ENCODE data around the gene DNER.

The DNER gene

DNA sequence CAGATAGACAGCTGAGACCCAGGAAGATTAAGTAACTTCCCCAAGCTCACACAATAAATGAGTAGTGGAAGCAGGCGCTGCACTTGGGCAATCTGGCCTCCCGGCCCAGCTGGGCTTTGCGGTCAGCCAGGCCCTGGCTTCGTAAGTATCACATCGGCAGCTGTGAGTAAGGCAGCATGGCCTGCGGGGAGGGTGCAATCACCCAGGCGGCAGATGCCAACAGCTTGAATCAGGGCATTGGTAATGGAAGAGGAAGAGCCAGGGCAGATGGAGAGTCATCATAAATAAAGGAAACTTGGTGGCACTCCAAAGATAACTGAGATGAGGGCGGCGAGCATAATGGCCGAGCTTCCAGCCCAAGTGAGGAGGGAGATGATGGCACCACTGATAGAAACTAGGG lies 225.3 kb downstream of the DNER start:
- TF ChIP-seq ZNF274 (IDR thresholded peaks at IDR 0.05; ENCODE audit: low read depth, low read length) (no peak), YY1 (IDR thresholded peaks at IDR 0.05; ENCODE audit: insufficient read depth, insufficient read length) (no peak), SUZ12 (IDR thresholded peaks at IDR 0.05; ENCODE audit: extremely low read depth, insufficient read depth, insufficient read length) (no peak)
- no peak overlapping the region for H3K9ac ChIP-seq (ENCODE audit: insufficient read length, low read depth)
- peaks cover 2% of the 10 kb centered on the region for H3K4me1 ChIP-seq (ENCODE audit: insufficient read depth, insufficient read length)
- H3K4me3 ChIP-seq (ENCODE audit: insufficient read length, low read depth) = no peak overlapping the region
- H3K9me3 ChIP-seq (ENCODE audit: insufficient read depth, low read length) = peaks cover 10% of the 10 kb centered on the region
- H3K27me3 ChIP-seq (ENCODE audit: insufficient read depth, insufficient read length) = no peaks in the 10 kb centered on the region
- H3K36me3 ChIP-seq (ENCODE audit: insufficient read depth, insufficient read length, low read length) = no peaks in the 10 kb centered on the region
- DNase-seq (ENCODE audit: low read depth, low spot score) = no peak

DNA sequence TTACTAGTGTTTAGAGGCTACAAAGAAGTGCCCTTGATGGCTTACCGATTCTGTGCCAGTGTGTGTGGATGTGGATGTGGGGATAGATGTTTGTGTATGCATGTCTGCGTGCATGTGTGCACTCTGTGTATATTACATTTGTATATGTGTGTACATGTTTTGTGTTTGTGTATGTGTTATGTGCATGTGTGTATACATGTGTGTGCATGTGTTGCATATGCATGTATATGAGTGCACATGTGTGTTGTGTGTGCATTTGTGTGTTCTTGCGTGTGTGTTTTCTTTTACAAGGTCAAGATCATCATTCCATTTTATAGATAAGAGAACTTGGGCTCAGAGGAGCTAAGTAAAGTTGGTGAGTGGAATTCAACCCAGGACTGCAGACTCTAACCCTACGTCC lies 226.1 kb downstream of the DNER start:
- H3K36me3 ChIP-seq (ENCODE audit: insufficient read depth, insufficient read length, low read length) = no peaks in the 10 kb centered on the region
- no peak overlapping the region for H3K9ac ChIP-seq (ENCODE audit: insufficient read length, low read depth)
- H3K9me3 ChIP-seq (ENCODE audit: insufficient read depth, low read length) = peaks cover 10% of the 10 kb centered on the region
- H3K4me1 ChIP-seq (ENCODE audit: insufficient read depth, insufficient read length) = peaks cover 2% of the 10 kb centered on the region
- no peak overlapping the region for H3K4me3 ChIP-seq (ENCODE audit: insufficient read length, low read depth)
- H3K27me3 ChIP-seq (ENCODE audit: insufficient read depth, insufficient read length) = no peaks in the 10 kb centered on the region
- no peak for DNase-seq (ENCODE audit: low read depth, low spot score)
- TF ChIP-seq SUZ12 (IDR thresholded peaks at IDR 0.05; ENCODE audit: extremely low read depth, insufficient read depth, insufficient read length) (no peak), YY1 (IDR thresholded peaks at IDR 0.05; ENCODE audit: insufficient read depth, insufficient read length) (no peak), ZNF274 (IDR thresholded peaks at IDR 0.05; ENCODE audit: low read depth, low read length) (no peak)

DNA sequence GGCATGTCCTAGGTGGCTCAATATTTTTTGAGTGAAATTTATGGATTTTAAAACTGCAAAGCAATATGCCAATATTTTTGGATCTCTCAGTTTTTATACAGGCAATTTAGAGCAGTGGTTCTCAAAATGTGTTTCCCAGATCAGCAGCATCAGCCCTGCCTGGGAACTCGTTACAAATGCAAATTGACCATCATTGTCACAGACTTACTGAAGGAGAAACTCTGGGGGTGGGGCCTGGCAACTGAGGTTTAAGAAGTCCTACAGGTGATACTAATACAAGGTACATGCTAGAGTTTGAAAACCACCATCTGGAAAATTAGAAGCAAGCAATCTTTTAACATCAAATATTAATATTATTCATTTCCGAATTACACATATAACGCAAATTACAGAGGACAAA lies 227.7 kb downstream of the DNER start:
- no peaks in the 10 kb centered on the region for H3K27me3 ChIP-seq (ENCODE audit: insufficient read depth, insufficient read length)
- no peak overlapping the region for H3K9ac ChIP-seq (ENCODE audit: insufficient read length, low read depth)
- H3K9me3 ChIP-seq (ENCODE audit: insufficient read depth, low read length) = peaks cover 10% of the 10 kb centered on the region
- H3K4me3 ChIP-seq (ENCODE audit: insufficient read length, low read depth) = no peak overlapping the region
- H3K4me1 ChIP-seq (ENCODE audit: insufficient read depth, insufficient read length) = peaks cover 2% of the 10 kb centered on the region
- DNase-seq (ENCODE audit: low read depth, low spot score) = peak; percentile 68
- H3K36me3 ChIP-seq (ENCODE audit: insufficient read depth, insufficient read length, low read length) = no peaks in the 10 kb centered on the region
- TF ChIP-seq ZNF274 (IDR thresholded peaks at IDR 0.05; ENCODE audit: low read depth, low read length) (no peak), SUZ12 (IDR thresholded peaks at IDR 0.05; ENCODE audit: extremely low read depth, insufficient read depth, insufficient read length) (no peak), YY1 (IDR thresholded peaks at IDR 0.05; ENCODE audit: insufficient read depth, insufficient read length) (no peak)

DNA sequence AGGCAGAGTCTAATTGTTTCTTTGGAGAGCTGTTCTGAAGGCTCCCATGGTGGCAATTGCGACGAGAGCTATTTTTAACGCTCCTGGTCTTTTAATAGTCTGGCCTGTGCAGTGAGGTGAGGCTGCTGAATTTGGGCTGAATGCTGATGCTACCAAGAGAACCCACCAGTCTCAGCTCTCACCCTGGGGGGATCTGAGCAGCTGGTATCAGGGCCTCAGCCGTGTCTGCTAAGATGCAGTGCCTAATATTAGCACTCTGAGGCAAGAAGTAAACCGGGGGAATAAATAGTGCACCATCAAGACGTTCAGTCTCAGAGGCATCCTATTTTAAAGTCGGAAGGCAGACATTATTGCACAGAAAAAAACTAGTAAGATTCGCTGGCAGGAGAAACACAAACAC lies 228.5 kb downstream of the DNER start:
- no peaks in the 10 kb centered on the region for H3K36me3 ChIP-seq (ENCODE audit: insufficient read depth, insufficient read length, low read length)
- H3K27me3 ChIP-seq (ENCODE audit: insufficient read depth, insufficient read length) = no peaks in the 10 kb centered on the region
- H3K4me3 ChIP-seq (ENCODE audit: insufficient read length, low read depth) = no peak overlapping the region
- DNase-seq (ENCODE audit: low read depth, low spot score) = no peak
- peaks cover 2% of the 10 kb centered on the region for H3K4me1 ChIP-seq (ENCODE audit: insufficient read depth, insufficient read length)
- TF ChIP-seq ZNF274 (IDR thresholded peaks at IDR 0.05; ENCODE audit: low read depth, low read length) (no peak), SUZ12 (IDR thresholded peaks at IDR 0.05; ENCODE audit: extremely low read depth, insufficient read depth, insufficient read length) (no peak), YY1 (IDR thresholded peaks at IDR 0.05; ENCODE audit: insufficient read depth, insufficient read length) (no peak)
- no peak overlapping the region for H3K9ac ChIP-seq (ENCODE audit: insufficient read length, low read depth)
- H3K9me3 ChIP-seq (ENCODE audit: insufficient read depth, low read length) = peaks cover 10% of the 10 kb centered on the region

DNA sequence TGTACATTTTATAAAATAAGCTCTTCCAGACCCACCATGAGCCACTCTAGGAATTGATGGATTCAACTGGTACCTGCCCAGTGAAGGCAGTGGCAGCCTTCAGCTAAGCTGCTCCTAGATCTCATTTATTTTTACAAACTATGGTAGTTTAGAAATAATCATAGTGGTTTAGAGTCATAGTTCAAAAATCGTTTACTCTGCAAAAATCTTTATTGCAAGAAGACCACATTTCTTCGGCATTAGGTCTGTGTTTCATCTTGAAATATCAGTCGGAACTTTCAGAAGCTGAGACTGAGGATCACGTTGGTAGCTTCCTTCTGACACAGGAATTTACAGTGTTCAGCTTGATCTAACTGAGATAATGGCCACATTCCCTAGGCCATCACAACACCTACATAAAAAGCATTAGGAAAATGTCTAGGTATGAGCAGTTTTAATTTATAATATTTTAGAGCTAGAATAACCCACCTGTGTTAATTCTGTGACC lies 237.0 kb downstream of the DNER start:
- H3K36me3 ChIP-seq (ENCODE audit: insufficient read depth, insufficient read length, low read length) = no peaks in the 10 kb centered on the region
- peaks cover 4% of the 10 kb centered on the region for H3K4me1 ChIP-seq (ENCODE audit: insufficient read depth, insufficient read length)
- TF ChIP-seq YY1 (IDR thresholded peaks at IDR 0.05; ENCODE audit: insufficient read depth, insufficient read length) = no peak
- TF ChIP-seq ZNF274 (IDR thresholded peaks at IDR 0.05; ENCODE audit: low read depth, low read length) = no peak
- no peak for TF ChIP-seq SUZ12 (IDR thresholded peaks at IDR 0.05; ENCODE audit: extremely low read depth, insufficient read depth, insufficient read length)
- H3K4me3 ChIP-seq (ENCODE audit: insufficient read length, low read depth) = no peak overlapping the region
- no peaks in the 10 kb centered on the region for H3K27me3 ChIP-seq (ENCODE audit: insufficient read depth, insufficient read length)
- no peak overlapping the region for H3K9ac ChIP-seq (ENCODE audit: insufficient read length, low read depth)
- DNase-seq (ENCODE audit: low read depth, low spot score) = no peak
- no peaks in the 10 kb centered on the region for H3K9me3 ChIP-seq (ENCODE audit: insufficient read depth, low read length)

DNA sequence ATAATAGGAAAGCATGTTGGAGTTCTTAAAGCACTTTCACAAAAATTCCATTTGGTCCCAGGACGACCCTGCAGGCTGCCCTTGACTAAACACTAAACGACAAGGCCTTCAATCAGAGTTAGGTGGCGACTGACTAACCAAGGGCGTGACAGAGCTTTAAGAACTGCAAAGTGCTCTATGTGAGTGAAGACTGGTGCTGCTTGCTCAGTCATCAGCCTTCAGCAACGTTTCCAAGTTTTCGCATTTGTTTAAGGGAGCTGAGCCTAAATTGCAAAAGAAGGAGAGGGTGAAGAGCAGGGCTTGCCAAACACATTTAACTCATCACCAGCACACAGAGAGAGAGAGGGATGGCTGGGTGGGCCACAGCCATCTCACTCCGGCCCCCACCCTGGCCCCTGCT lies 238.6 kb downstream of the DNER start:
- H3K9me3 ChIP-seq (ENCODE audit: insufficient read depth, low read length) = no peaks in the 10 kb centered on the region
- TF ChIP-seq SUZ12 (IDR thresholded peaks at IDR 0.05; ENCODE audit: extremely low read depth, insufficient read depth, insufficient read length) = no peak
- TF ChIP-seq ZNF274 (IDR thresholded peaks at IDR 0.05; ENCODE audit: low read depth, low read length) = no peak
- no peak for TF ChIP-seq YY1 (IDR thresholded peaks at IDR 0.05; ENCODE audit: insufficient read depth, insufficient read length)
- H3K27me3 ChIP-seq (ENCODE audit: insufficient read depth, insufficient read length) = no peaks in the 10 kb centered on the region
- H3K4me1 ChIP-seq (ENCODE audit: insufficient read depth, insufficient read length) = peaks cover 4% of the 10 kb centered on the region
- no peak for DNase-seq (ENCODE audit: low read depth, low spot score)
- H3K4me3 ChIP-seq (ENCODE audit: insufficient read length, low read depth) = no peak overlapping the region
- no peaks in the 10 kb centered on the region for H3K36me3 ChIP-seq (ENCODE audit: insufficient read depth, insufficient read length, low read length)
- no peak overlapping the region for H3K9ac ChIP-seq (ENCODE audit: insufficient read length, low read depth)

DNA sequence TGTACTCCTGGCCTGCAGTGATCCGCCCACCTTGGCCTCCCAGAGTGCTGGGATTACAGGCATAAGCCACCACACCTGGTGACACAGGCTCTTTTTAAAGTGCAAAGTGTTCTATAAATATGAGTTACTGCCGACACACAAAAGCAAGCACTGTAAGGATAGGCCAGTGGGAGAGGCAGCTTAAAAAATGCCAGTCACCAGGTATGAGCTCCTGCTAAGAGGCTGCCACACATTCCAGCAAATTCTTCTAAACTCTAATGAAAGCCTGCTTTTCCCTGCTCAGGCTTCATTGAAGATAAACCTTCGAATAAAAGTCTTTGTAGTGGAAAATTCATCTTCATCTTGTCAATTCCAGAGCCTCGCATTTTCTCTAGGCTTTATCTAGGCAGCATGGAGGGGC lies 240.2 kb downstream of the DNER start:
- TF ChIP-seq SUZ12 (IDR thresholded peaks at IDR 0.05; ENCODE audit: extremely low read depth, insufficient read depth, insufficient read length) (no peak), YY1 (IDR thresholded peaks at IDR 0.05; ENCODE audit: insufficient read depth, insufficient read length) (no peak), ZNF274 (IDR thresholded peaks at IDR 0.05; ENCODE audit: low read depth, low read length) (no peak)
- H3K9me3 ChIP-seq (ENCODE audit: insufficient read depth, low read length) = no peaks in the 10 kb centered on the region
- DNase-seq (ENCODE audit: low read depth, low spot score) = no peak
- H3K4me3 ChIP-seq (ENCODE audit: insufficient read length, low read depth) = no peak overlapping the region
- no peaks in the 10 kb centered on the region for H3K36me3 ChIP-seq (ENCODE audit: insufficient read depth, insufficient read length, low read length)
- H3K4me1 ChIP-seq (ENCODE audit: insufficient read depth, insufficient read length) = peaks cover 4% of the 10 kb centered on the region
- H3K27me3 ChIP-seq (ENCODE audit: insufficient read depth, insufficient read length) = no peaks in the 10 kb centered on the region
- no peak overlapping the region for H3K9ac ChIP-seq (ENCODE audit: insufficient read length, low read depth)
